ENCODE data around the gene TMEM54.

Gene TMEM54

DNA sequence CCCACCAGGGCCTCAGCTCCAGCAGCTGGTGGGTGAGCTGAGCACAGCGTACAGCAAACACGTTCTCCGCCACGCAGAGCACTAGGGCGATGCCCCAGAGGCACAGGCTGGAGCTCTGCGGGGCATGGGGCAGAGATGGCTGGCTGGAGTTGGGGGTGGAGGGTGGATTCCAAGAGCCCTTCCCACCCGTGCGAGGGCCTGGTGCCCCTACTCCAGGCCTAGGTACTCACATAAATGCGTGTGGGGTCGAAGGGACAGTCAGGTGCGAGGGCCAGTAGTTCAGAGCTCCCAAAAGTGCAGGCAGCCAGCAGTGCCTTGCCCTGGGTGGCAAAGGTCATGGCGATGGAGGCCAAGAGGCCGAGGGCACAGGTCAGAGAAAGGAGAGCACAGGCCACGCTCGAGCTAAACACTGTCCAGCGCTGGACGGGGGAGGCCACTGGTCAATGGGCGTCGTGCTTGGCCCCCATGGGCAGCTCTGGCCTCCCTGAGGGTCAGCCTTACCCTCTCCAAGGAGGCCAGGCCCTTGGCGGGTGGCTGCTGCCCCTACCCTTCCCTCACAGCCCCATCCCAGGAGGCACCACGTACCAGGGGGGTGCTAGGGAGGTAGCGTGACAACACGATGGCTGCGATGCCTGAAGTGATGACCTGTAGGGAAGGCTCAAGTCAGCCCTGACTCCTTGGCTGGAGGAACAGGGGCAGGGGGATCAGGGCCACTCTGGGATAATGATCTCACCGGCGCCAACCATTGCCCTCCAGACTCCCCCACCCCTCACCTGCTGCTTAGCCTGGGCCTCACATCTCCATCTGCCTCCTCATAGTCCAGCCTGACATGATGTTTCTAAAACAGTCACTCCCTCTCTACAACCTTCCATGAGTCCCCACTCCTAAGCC, 5.6 kb downstream of the TMEM54 start:
- no peak for DNase-seq (ENCODE audit: low read depth)

DNA sequence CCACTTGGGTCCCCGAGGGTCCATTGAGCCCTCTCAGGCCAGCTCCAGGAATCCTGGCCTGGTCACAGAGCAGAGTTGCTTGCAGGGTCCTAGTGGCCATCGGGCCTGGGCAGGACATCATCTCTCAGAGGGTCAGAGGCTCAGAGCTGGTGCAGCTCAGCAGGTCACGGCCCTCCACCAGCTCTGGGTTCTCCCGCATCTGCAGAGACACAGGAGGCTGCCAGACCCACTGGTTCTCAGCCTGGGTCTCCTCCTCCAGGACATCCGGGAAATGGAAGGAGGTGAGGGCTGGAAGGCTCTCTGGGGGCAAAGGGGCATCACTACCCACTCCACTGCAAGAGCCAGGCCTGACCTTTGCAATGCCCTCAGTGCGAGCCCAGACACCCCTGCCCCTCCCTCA, 6.5 kb downstream of the TMEM54 start:
- no peak for DNase-seq (ENCODE audit: low read depth)

DNA sequence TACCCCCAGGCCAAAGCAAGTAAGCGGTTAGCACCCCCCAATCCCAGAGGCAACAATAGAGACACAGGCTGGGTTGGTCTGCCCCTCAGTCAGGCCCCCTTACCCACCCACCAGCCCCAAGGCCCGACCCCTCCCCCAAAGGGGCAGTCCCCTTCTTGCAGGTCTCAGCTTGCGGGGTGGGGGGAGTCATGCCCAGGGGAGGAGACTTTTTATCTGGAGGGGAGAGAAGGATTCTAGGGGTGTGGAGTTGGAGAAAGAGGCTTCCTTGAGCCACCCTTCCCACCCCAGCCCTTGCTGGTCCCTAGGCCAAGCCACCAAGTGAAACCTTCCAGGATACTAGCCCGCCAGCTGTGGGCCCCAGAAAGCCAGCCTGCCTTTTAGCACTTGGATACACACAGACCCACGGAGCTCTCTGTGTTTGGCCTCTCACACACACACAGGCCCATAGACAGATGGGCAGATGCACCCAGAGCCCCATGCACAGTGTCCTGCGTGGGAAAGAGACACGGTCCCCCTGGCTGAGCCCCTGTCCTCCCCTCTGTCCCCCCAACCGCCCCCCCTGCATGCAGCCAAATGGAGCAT, 7.1 kb downstream of the TMEM54 start:
- no peak for DNase-seq (ENCODE audit: low read depth)

DNA sequence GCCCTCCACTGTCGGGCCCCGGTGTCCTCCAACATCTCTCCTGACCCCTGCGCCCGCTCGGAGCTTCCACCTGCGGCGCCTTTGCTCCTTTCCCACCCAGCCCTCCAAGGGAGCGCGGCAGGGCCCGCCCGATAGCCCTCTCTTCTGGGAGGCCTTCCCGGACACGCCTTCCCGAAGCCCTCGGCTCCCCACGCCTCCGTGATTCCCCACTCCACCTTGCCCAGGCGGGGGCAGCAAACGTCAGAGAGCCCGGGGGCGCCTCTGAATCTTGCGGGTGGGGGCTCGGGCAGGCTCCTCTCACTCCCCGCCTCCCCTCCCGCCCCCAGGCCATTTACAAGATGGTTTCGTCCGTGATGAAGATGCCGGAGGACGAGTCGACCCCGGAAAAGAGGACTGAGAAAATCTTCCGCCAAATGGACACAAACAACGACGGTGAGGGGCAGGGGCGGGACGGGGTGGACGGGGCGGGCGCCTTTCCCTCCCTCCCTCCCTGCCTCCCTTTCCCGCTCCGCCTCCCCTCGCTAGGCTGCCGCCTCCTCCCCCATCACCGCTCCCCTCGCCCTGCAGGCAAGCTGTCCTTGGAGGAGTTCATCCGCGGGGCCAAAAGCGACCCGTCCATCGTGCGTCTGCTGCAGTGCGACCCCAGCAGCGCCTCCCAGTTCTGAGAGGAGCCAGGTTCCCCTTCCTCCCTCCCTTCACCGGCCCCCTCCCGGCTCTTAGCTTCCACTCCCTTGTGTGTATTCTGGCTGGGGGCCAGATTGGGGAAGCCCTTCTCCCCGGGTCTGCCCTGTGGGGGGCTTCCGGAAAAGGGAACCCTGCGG, 7.8 kb downstream of the TMEM54 start:
- DNase-seq (ENCODE audit: low read depth) = peak; percentile 18

DNA sequence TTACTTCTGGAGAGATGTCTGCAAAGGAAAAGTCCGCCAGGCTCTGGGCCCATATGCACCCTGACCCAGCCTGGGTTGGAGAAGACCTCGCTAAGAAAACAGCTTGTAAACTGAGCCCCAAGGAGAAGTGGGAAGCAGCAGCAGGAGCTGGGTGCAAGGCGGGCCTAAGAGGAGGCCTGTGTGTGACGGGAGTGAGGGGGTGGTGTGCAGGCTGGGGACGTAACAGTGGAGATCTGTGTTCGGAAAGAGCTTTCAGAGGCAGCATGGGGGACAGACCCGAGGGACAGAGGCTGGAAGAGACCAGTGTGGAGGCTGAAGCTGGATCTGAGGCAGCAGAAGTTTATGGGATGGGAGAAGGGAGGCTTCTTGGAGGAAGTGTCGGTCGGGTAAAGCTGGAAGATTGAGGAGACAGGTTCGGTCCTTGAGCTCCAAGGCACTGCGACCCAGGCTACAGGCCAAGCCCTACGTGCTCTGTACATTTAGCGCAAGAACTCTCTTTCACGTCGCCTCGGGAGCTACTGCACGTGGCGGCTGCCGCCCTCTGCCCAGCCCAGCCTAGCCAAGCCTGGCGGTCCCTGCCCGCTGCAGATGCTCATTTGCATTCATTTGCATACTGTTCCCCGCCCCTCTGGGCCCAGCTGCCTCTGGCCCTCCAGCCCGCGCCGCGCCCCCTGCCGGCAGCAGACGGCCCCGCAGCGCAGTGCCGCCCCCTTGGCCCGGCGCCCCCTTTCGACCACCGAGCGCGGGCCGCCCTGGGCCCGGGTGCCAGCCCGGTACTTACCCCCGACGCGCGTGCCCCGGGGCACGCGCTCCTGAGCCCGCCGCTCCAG, 8.6 kb downstream of the TMEM54 start:
- DNase-seq (ENCODE audit: low read depth) = no peak

DNA sequence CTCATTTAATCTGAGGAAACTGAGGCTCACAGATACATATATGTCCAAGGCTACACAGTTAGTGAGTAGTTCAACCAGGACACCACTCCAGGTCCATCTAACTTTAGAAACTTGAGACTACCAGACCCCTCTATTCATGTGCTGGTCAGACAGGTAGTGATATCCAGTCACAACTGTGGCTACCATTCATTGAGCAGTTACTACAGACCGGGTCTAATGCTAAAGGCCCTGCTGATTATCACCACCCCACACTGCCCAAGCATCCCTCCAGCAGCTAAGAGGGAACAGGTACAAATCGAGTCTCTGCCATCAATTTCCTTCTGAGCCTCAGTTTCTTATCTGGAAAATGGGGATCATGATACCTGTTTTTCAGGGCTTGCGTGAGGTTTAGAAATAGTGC, 9.6 kb downstream of the TMEM54 start:
- DNase-seq (ENCODE audit: low read depth) = no peak

DNA sequence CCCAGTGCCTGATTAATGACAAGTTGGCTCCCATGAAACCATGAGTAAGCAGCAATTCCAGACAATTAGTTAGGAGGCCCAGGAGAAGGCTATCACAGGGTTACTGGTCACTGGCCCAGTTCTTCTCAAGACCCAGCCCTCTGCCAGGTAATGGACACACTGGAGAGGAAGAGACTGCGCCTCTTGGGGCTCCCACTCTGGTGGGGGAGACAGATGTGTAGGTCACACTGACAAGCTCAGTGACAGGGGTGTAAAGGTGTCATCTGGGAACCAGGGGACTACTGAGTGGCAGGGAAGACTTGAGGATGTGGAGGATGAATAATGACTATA, 10.0 kb downstream of the TMEM54 start:
- DNase-seq (ENCODE audit: low read depth) = no peak

DNA sequence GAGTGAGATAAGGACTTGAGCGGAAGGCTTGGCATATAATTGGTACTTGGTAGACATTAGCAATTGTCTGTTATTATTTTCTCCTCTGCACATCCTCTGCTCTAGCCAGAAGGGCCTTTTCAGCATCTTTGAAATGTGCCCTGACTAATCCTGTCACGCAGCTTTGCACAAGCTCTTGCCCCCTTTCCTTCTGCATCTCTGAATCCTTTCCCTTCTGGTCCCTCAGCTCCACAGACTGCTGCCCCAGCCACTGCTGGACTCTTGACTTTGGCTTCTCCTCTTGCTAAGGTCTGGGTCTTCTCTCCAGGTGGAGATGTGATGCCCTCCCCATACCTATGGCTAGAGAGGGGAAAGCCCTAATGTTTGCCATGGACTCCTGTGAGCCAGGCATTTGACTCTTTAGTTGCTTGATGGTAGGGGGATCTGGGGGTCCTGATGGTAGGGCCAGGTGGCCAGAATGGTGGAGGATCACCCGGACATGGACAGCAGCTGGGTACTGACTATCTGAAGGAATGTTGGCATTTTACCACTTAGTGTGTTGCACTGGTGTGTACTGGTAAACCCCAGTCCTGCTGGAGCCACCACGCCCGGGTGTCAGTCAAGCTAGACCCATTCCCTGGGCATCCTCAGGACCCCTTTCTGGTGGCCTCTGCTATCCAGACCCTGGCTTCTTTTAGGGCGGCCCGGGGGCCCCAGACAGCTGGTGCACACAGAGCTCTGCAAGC, 10.5 kb downstream of the TMEM54 start:
- DNase-seq (ENCODE audit: low read depth) = no peak

DNA sequence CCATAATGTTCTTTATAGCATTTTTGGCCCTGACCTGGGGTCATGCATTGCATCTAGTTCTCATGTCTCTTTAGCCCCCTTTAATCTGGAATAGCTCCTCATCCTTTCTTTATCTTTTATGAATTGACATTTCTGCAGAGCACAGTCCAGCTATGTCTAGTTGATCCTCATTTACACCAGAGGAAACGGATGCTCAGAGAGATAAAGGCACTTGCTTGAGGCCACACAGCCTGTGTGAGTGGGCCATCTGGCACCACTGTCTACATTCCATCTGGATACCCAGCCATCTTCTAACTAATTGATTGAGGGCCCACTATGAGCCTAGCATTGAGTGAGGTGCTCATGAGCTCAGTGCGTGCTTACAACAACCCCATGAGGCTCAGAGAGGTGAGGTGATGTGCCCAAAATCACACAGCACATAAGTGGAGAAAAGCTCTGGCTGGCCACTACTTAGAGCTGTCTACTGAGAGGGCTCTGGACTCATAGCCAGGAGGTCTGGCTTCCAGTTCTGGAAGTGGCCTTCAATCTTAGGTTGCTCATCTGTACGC, 11.4 kb downstream of the TMEM54 start:
- no peak for DNase-seq (ENCODE audit: low read depth)

DNA sequence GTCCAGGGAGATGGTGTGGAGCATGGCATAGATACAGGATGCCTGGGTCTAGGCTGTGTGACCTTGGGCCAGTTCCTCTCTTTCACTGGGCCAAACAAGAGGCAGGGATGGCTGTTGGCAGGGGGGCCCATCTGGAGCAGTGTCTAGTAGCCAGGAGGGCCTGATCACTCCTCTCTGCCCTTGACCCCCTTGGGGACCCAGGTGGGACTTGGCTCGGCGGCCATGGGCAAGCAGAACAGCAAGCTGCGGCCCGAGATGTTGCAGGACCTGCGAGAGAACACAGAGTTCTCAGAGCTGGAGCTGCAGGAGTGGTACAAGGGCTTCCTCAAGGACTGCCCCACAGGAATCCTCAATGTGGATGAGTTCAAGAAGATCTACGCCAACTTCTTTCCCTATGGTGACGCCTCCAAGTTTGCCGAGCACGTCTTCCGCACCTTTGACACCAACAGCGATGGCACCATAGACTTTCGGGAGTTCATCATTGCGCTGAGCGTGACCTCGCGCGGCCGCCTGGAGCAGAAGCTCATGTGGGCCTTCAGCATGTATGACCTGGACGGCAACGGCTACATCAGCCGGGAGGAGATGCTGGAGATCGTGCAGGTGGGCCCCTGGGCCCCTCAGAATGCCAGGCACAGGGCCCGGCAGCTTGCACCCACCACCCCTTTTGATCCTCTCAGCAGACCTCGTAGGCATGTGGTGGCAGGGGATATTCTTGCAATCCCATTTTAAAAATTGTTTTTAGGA, 12.3 kb downstream of the TMEM54 start:
- DNase-seq (ENCODE audit: low read depth) = no peak

DNA sequence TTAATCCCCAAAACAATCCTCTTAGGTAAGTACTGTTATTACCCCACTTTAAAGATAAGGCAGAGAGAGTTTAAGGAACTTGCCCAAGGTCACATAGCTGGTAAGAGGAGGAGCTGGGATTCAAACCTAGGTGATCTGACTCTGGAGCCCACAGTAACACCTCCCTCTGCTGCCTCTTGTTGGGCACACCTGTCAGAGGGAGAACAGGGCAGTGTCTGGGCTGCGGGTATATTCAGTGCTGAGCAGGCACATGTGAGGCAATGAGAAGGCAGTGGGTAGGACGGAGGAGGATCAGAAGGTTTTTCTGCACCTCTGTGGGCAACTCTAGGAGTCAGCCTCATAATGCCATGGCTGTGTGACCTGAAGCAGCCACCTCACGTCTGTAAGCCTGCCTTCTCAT, 13.1 kb downstream of the TMEM54 start:
- no peak for DNase-seq (ENCODE audit: low read depth)

DNA sequence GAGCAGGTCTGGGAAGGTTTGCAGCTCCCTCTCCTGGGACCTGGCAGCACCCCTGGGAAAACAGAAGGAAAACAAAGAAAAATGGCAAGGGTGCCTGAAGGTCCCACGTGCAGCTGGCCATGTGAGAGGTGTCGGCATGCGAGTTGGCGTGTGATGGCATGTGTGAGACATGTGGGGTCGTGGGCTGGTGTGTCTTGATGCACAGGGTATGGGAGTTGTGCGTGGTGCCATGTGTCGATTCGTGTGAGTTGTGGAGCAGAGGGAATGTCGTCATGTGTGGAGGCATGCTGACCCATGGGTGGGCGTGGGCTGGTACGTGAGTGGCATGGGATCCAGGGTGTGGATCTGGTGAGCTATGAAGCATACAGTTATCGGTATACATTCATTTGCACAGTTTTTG, 13.6 kb downstream of the TMEM54 start:
- no peak for DNase-seq (ENCODE audit: low read depth)

DNA sequence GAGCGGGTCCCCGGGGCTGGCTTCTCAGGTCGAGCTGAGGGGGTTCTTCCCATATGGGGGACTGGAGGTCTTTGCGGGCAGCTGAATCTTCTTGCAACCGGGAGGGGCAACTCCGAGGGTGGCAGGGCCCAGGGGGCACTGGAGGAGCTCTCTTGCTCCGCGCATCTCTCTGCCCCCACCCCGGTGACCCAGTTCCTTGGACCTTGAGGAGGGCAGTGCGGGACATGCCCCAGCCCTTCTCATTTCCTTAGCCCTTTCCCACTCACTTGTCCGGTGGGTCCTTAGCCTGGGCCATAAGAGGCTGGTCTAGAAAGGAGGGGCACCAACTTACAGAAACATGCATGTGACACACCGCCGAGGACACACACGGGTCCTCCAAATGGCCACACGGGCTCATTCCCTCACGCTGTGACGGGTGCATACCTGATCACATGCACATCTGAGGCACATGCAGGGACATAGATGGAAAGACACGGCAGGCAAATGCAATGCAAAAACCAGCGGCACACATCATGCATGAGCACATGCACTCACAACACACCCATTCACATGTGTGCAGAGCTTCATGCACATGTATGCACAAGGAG, 14.3 kb downstream of the TMEM54 start:
- no peak for DNase-seq (ENCODE audit: low read depth)

DNA sequence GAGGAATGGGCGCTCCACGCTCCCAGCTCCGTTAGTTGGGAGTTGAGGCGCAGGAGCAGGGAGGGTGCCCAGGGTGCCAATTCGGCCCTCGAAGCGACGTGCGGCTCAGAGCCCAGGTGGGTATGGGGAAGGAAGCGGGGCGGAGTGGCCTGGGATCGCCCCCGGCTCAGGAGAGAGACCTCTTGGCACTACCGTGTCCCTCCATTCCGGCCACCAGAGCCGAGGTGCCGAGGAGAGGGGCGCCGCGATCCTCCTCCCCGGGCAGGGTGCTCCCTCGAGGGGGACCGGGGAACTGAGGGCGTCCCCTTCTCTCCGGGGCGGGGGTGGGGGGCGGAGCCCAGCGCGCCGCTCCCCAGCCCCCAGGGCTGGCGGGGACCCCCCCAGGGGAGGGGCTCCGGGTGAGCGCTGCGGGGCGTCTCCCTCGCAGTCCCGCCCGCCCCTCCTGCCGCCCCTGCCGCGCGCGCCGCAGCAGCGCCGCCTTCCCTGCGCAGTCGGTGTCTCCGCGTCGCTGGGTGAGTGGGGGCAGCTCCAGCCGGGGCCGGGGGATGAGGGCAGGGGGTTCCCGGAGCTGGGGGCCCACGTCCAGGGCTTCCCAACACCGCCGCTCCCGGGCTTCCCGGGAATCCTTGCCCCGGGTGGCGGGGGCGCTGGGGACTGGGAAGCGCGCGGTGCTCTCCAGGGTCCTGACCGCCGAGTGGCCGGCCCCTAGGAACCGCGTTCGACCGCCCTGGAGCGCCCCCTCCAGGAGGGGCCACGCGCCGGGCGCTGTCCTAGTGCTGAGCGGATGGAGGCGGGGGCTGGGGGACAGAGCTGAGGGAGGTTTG, 15.0 kb downstream of the TMEM54 start, which contains the start of gene HPCA:
Gene HPCA, plus strand, starts transcription at position 488 of the 824 bp plus-strand sequence. CDS start 2,408 bp downstream, outside the sequence.
- no peak for DNase-seq (ENCODE audit: low read depth)

DNA sequence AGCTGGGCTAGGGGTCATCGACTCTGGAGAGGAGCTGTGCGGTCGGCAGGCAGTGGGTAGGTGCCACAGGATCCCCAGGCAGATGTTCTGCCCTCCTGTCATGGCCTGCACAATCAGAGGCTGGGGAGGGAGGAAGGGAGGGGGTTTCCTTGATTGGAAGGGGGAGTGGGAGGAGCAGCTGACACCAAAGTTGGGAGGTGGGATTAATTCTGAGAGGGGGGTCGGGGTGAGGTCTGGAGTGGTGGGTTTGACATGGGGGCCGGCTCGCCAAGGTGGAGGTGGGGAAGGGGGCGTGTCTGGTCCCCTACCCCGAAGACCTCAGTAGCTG, 15.5 kb downstream of the TMEM54 start:
- DNase-seq (ENCODE audit: low read depth) = no peak

DNA sequence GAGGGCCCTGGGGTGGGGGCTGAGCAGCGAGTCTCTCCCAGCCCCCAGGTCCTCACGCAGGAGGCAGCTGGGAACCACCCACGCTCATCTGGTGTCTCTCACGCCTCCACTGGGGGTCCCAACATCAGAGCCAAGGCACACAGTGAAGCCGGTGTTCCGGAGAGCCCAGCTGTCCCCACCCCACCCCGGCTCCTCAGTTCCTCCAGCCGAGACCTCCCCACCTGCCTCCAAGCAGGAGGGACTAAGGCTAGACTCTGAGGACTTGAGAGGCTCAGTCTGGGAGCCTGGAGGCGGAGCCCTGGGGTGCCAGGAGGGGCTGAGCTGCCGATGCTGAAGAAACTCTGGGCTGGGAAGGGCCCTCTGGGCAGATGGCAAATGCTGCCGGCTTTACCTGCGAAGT, 16.5 kb downstream of the TMEM54 start:
- DNase-seq (ENCODE audit: low read depth) = no peak

DNA sequence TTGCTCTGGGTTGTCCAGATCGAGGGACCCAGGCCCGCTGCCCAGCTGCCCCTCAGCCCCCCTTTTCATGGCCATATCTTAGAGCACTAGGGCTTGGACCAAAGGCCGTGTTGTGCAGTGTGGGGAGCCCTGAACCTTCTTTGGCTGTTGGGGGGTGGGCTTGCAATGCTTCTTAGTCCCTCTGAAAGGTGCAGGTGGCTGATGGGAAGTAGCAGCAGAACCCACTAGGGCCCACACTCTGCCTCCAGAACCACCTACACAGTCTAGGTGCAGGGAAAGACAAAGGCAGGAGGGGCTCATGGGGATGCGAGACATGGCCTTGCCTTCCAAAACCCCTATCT, 17.2 kb downstream of the TMEM54 start:
- DNase-seq (ENCODE audit: low read depth) = no peak

DNA sequence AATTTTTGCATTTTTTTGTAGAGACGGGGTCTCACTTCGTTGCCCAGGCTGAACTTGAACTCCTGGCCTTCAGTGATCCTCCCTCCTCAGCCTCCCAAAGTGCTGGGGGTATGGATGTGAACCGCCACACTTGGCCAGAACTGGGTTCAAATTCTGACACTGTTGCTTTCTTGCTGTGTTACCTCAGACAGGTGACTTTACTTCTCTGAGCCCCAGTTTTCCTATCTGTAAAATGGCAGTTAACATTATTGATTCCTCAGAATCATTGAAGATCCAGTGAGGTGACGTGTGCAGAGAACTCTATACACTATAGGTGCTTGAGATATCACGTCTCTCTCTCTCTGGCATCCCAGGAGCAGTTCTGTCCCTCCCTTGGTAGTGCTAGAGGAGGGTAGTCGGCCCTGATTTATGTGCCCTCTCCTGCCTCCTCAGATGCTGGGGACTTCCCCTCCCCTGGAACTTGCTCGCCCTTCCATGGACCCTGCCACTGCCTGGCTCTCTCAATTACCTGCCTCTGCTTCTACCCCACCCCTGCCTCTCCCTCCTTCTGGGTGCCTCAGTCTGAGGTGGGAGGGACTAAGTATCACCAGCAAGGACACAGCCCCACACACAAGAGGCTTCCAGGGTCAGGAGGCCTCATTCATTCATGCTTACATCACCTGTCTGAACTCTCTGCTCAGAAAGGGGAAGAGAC, 17.7 kb downstream of the TMEM54 start:
- DNase-seq (ENCODE audit: low read depth) = no peak

Data from stimulated activated CD4-positive, alpha-beta T cell treated with anti-CD3 and anti-CD28 coated beads, Interleukin-2, amount 100 ng/mL, for 4 hours (primary cell).